Uterus (tissue), 2 donors: Measurements from ENCODE around the gene DIRAS3.

Experiments used
- POLR2A ChIP-seq, 2 donors: fragments of 450-650 bp; IDR thresholded peaks; one replicate each; pipeline ENCODE4 v1.6.1; 2016; ENCODE audit warnings: antibody characterized with exemption in 2 of 2, mild to moderate bottlenecking in 1 of 2, moderate library complexity in 1 of 2
- TF ChIP-seq, protein P1 (sequence below), 4 experiments: fragments of 200-600 bp in 2 of 4; fragments of 450-650 bp in 2 of 4; sonication (generic) in 2 of 4; IDR thresholded peaks; one replicate each; pipeline ENCODE4 v1.5.1; 2016 to 2019; ENCODE audit warnings: antibody characterized with exemption in 4 of 4, mild to moderate bottlenecking in 2 of 4, moderate library complexity in 1 of 4

DNA sequence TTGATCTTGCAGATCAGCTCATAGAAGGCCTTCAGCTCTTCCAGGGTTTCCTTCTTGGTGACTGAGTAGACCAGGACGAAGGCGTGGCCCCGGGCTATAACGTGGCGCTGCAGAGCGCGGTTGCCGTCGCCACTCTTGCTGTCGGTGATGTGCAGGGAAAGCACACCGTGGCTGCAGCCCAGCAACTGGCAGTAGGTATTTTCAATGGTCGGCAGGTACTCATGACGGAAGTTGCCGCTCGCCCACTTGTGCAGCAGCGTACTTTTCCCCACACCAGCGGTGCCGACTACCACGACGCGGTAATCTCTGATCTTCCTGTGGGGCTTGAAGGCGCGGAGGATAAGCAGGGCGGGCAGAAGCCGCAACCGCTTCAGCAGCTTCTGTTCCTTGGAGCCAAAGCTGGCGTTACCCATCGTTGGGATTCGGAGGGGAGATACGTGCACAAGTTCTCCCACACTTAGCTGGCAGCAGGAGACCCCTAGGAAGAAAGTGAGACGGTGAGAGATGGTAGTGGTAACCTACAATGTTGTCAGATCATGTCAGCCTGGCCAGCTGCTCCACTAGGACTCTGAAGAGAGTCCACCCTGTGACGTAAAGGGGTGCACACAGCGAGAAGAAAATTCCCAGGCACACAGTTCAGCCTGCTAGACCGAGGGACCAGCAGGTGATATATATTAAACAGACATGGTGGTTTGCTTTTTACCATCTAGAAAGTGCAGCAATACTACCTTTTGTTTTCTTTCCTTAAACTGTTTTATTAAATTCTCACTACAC is 3.4 kb downstream of the DIRAS3 start:
- TF ChIP-seq, protein P1, sequence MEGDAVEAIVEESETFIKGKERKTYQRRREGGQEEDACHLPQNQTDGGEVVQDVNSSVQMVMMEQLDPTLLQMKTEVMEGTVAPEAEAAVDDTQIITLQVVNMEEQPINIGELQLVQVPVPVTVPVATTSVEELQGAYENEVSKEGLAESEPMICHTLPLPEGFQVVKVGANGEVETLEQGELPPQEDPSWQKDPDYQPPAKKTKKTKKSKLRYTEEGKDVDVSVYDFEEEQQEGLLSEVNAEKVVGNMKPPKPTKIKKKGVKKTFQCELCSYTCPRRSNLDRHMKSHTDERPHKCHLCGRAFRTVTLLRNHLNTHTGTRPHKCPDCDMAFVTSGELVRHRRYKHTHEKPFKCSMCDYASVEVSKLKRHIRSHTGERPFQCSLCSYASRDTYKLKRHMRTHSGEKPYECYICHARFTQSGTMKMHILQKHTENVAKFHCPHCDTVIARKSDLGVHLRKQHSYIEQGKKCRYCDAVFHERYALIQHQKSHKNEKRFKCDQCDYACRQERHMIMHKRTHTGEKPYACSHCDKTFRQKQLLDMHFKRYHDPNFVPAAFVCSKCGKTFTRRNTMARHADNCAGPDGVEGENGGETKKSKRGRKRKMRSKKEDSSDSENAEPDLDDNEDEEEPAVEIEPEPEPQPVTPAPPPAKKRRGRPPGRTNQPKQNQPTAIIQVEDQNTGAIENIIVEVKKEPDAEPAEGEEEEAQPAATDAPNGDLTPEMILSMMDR (IDR thresholded peaks at IDR 0.05): no peak
- no peak for TF ChIP-seq POLR2A (IDR thresholded peaks at IDR 0.05)
